ENCODE data around the gene MBNL2. TPM values are rescaled to one million over a fixed set of nuclear protein-coding genes. Genes with fewer than 3 reads are reported as not detected.

MBNL2 gene
- total and polyA plus RNA-seq, 10 of the 15 experiments (the other 5 are each of a cell fraction or from before 2014, with no cell fraction given) = 1.6 to 9.7 (median 6.7) TPM

DNA sequence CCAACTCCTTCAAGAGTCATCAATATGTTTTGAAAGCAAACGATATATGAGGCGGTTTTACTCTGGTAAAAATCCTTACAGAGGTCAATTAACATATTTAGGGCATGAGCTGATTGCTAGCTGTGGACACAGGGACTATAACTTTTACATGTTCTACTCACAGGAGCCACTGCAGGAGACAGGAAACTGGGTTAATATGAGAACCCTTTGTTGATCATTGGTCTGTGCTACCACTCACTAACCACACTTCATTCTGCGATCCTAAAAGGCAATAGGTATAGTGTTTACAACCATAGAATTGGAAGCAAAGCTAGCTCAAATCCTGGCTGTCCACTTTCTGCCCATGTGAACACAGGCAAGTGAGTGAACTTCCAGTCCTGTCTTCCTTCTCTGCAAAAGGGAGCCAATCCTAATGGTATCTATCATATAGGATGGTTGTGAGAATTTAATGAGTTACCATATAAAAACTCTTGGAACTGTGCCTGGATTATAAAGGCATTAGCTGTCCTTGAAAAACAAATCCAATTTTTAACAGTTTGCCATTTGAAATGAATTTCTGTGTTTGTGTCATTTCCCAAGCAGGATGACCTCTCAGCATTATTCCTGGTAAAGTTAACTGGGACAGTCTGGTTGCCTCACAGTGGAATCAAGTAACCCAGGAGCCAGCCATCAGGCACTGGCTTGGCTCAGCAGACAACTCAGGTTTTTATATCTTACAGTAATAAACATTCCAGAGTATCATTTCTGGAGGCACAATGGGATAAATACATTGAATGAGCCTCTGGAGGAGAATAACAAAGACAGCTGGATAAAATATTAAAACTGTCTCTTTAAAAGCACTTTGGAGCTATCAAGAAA, 182.0 kb downstream of the MBNL2 start:
- no TSS peak for BruUV-seq (replicated peaks)
- no peaks in the 10 kb centered on the region; the same call in 2 of the 3 replicates for H3K9me3 ChIP-seq (replicated peaks; ENCODE audit: control insufficient read depth, insufficient read depth, low read length)
- H2AFZ ChIP-seq (ENCODE audit: control insufficient read depth, low read depth, low read length) = no peak overlapping the region
- no peaks in the 10 kb centered on the region for H3K27me3 ChIP-seq (replicated peaks in 1 of 2; ENCODE audit: control insufficient read depth in 2 of 2, insufficient read depth in 2 of 2, low read length in 1 of 2)
- 59% methylated on average over 3 of the region's 3 CpGs for WGBS (ENCODE audit: insufficient coverage, insufficient replicate concordance, low lambda C conversion rate, missing lambda C conversion rate)
- intact Hi-C loops (cut with micrococcal nuclease; ENCODE audit: unreplicated experiment) (no loop called here), in situ Hi-C loops (cut with MboI) (no loop called here)
- H3K79me2 ChIP-seq (ENCODE audit: control insufficient read depth, insufficient read depth, low read length) = no peaks in the 10 kb centered on the region
- no peak overlapping the region for H3K9ac ChIP-seq (ENCODE audit: control insufficient read depth, insufficient read depth, low read length)
- no peak overlapping the region for H3K4me3 ChIP-seq
- ChIA-PET RAD21 (ENCODE audit: unreplicated experiment) (no interaction called here), SMC1A (ENCODE audit: uncharacterized antibody, unreplicated experiment) (interaction anchor here (0.9 to 1.2 kb wide), 2 partner anchors 13 to 27 kb away, joined by 3 to 4 read pairs; no protein-coding TSS in a partner anchor), POLR2A (interaction anchor here (0.5 kb wide), 1 partner anchor 1769 kb away, joined by 4 read pairs; no protein-coding TSS in a partner anchor), CTCF (interaction anchor here (1.6 kb wide), 1 partner anchor 11 kb away, joined by 5 read pairs; no protein-coding TSS in a partner anchor)
- H3K4me1 ChIP-seq (ENCODE audit: control insufficient read depth, insufficient read depth, low read length) = no peaks in the 10 kb centered on the region
- H4K20me1 ChIP-seq (ENCODE audit: control insufficient read depth, insufficient read depth) = no peaks in the 10 kb centered on the region
- no peaks in the 10 kb centered on the region for H3K36me3 ChIP-seq (ENCODE audit: control insufficient read depth in 2 of 2, insufficient read depth in 2 of 2, low read length in 1 of 2)
- no peak for ATAC-seq
- no peak for DNase-seq (ENCODE audit: low read depth, low spot score)
- no peak for FAIRE-seq
- no peak overlapping the region for H3K4me2 ChIP-seq (ENCODE audit: control insufficient read depth, insufficient read depth)
- H3K27ac ChIP-seq (ENCODE audit: control insufficient read depth, insufficient read depth) = no peak overlapping the region
- TF ChIP-seq DPF2 (IDR thresholded peaks at IDR 0.05) (no peak), NR2F1 (conservative IDR thresholded peaks at IDR 0.05) (no peak), MTA2 (IDR thresholded peaks at IDR 0.05; ENCODE audit: low read depth) (no peak), ESRRA (IDR thresholded peaks at IDR 0.05; ENCODE audit: low read length) (no peak), ATF7 (IDR thresholded peaks at IDR 0.05; ENCODE audit: low read depth) (no peak), SMARCA5 (IDR thresholded peaks at IDR 0.05) (no peak), HCFC1 (IDR thresholded peaks at IDR 0.05; ENCODE audit: low read length) (no peak), IKZF1 (conservative IDR thresholded peaks at IDR 0.05) (no peak)

DNA sequence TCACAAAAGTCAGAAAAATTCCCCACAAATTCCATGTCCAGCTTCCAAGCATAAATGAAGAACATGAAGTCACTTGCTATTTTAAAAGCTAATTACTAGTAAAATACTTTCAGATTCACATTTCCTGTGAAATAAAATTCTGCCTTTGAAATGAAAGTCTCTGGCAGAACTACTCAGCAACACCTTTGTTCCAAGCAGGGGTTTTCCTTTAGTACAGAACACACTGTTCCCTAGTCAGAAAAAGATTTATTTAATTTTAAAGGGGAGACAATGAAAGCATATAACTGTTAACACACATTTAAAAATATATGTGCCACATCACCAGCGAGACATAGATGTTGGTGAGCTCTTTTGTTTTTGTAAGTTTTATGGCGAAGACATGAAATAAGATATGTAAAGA, 185.4 kb downstream of the MBNL2 start:
- Histone ChIP-seq H3K4me1 (ENCODE audit: control insufficient read depth, insufficient read depth, low read length) (no peaks in the 10 kb centered on the region), H3K79me2 (ENCODE audit: control insufficient read depth, insufficient read depth, low read length) (no peaks in the 10 kb centered on the region), H3K4me3 (no peak overlapping the region), H3K9ac (ENCODE audit: control insufficient read depth, insufficient read depth, low read length) (no peak overlapping the region), H2AFZ (ENCODE audit: control insufficient read depth, low read depth, low read length) (no peak overlapping the region), H3K36me3 (ENCODE audit: control insufficient read depth in 2 of 2, insufficient read depth in 2 of 2, low read length in 1 of 2) (no peaks in the 10 kb centered on the region), H3K27me3 (replicated peaks in 1 of 2; ENCODE audit: control insufficient read depth in 2 of 2, insufficient read depth in 2 of 2, low read length in 1 of 2) (no peaks in the 10 kb centered on the region), H3K27ac (ENCODE audit: control insufficient read depth, insufficient read depth) (no peak overlapping the region), H3K9me3 (replicated peaks; ENCODE audit: control insufficient read depth, insufficient read depth, low read length) (no peaks in the 10 kb centered on the region), H3K4me2 (ENCODE audit: control insufficient read depth, insufficient read depth) (no peak overlapping the region), H4K20me1 (ENCODE audit: control insufficient read depth, insufficient read depth) (no peaks in the 10 kb centered on the region)
- TF ChIP-seq, protein P1, sequence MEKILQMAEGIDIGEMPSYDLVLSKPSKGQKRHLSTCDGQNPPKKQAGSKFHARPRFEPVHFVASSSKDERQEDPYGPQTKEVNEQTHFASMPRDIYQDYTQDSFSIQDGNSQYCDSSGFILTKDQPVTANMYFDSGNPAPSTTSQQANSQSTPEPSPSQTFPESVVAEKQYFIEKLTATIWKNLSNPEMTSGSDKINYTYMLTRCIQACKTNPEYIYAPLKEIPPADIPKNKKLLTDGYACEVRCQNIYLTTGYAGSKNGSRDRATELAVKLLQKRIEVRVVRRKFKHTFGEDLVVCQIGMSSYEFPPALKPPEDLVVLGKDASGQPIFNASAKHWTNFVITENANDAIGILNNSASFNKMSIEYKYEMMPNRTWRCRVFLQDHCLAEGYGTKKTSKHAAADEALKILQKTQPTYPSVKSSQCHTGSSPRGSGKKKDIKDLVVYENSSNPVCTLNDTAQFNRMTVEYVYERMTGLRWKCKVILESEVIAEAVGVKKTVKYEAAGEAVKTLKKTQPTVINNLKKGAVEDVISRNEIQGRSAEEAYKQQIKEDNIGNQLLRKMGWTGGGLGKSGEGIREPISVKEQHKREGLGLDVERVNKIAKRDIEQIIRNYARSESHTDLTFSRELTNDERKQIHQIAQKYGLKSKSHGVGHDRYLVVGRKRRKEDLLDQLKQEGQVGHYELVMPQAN (conservative IDR thresholded peaks at IDR 0.05) = no peak
- TF ChIP-seq, protein P2, sequence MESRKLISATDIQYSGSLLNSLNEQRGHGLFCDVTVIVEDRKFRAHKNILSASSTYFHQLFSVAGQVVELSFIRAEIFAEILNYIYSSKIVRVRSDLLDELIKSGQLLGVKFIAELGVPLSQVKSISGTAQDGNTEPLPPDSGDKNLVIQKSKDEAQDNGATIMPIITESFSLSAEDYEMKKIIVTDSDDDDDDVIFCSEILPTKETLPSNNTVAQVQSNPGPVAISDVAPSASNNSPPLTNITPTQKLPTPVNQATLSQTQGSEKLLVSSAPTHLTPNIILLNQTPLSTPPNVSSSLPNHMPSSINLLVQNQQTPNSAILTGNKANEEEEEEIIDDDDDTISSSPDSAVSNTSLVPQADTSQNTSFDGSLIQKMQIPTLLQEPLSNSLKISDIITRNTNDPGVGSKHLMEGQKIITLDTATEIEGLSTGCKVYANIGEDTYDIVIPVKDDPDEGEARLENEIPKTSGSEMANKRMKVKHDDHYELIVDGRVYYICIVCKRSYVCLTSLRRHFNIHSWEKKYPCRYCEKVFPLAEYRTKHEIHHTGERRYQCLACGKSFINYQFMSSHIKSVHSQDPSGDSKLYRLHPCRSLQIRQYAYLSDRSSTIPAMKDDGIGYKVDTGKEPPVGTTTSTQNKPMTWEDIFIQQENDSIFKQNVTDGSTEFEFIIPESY (IDR thresholded peaks at IDR 0.05) = no peak
- DNase-seq (ENCODE audit: low read depth, low spot score) = no peak
- ChIA-PET CTCF (interaction anchor here (0.9 to 1.8 kb wide), 4 partner anchors 16 to 299 kb away, joined by 3 to 5 read pairs (median 4); no protein-coding TSS in a partner anchor), RAD21 (ENCODE audit: unreplicated experiment) (no interaction called here), POLR2A (no interaction called here), SMC1A (ENCODE audit: uncharacterized antibody, unreplicated experiment) (interaction anchor here (0.6 to 1.6 kb wide), 4 partner anchors 10 to 1264 kb away, joined by 4 to 5 read pairs (median 4); partner anchors contain the start of gene RAP2A)
- in situ Hi-C loops (cut with MboI) = no loop called here
- no peak for ATAC-seq
- intact Hi-C loops (cut with micrococcal nuclease; ENCODE audit: unreplicated experiment) = no loop called here
- no peak for FAIRE-seq
- no TSS peak for BruUV-seq (replicated peaks)
- WGBS (ENCODE audit: insufficient coverage, insufficient replicate concordance, low lambda C conversion rate, missing lambda C conversion rate) = 45% methylated on average over 2 of the region's 2 CpGs

Data from GM12878 (cell line).